HG03108 (cell line): ENCODE measurements around the gene CTRB1.
A peak's percentile ranks its signal among the peaks of the same experiment; 100 is the strongest.
"Not testable (repeated sequence)": the region's sequence is repeated elsewhere in the genome, so short reads cannot be mapped to it uniquely, and the experiment has no call there.

Experiments used
- ATAC-seq: cut with Tn5 transposase; IDR thresholded peaks from one replicate; pipeline ENCODE4 v1.9.1; 2021; ENCODE audit warnings: moderate library complexity; ENCODE audit not compliant: unreplicated experiment

Gene CTRB1

DNA sequence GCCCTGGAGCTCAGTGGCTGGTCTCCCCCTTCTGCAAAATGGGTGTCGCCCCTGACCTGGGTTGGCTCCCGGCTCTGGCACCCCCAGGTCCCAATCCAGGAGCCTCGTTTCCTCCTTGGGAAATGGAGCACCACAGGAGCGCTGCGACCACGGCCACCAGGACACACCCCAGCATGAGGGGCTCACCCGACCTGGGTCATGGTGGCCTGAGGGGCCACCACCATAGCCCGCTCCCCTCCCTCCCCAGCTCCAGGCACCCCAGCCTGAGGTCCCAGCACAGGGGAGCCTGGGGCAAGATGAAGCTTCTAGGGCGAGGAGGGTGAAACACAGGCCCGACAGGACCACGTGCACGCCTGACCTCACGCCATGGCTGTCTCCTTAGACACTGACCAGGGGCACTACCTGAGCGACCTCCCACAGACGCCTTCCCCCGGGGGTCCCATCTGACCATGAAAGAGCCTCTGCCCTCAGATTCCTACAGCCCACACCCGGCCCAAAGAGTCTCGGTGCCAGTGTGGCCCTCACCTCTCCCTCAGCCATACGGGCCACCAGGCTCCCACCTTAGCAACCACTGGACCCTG, 20.8 kb downstream of the CTRB1 start:
- no peak for ATAC-seq

DNA sequence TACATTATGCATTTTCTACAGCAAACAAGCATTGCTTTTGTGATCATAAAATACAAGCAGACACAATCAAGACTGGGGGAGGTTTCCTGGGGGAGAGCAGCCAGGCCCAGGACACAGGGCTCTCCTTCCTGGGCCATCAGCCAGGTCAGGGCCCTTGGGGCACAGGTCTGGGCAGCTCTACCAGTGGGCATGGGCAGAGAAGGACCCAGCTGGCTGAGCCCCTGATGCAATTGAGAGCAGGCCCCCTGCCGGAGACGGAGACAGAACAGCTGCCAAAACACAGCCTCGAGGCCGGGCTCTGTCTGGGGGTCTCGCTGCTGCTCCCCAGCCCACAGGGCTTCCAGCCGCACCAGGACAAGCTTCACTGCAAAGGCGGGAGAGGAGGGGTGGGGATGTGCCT, 21.8 kb downstream of the CTRB1 start:
- not testable (repeated sequence) for ATAC-seq

DNA sequence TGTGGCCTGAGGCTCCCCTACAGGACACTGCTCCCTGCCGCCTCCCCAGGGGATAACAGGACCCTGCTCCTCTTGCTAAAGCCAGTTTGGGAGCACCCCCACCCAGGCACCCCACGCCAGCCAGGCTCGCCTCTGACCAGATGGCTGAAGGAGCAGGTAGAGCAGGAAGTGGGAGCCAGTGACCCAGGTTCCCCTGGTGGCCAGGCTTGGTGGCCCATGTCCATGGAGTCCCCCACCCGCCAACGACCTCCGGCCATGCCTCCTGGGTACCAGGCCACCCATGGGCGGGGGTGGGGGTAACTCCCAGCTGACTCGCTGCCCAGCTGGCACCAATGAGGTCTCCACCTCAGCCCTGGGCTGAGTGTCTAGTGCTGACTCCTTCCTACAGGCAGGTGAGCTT, 22.6 kb downstream of the CTRB1 start:
- no peak for ATAC-seq

DNA sequence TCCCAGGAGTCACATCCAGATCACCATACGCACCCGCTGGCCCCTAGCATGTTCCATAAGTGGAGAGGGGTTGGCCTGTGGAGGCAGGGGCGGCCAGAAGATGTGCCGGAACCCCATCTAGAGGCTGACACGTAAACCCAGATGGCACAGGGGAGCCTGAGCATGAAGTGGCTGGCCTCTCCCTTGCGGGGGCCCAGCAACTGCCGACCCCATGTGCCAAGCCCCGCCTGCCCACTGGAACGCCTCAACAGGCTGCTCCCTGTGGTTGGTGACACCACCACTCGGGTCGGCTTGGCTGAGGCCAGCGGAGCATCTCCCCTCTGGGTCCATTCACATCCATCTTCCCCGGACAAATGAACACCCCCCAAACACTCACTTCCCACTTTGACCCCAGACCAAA, 23.2 kb downstream of the CTRB1 start:
- no peak for ATAC-seq

DNA sequence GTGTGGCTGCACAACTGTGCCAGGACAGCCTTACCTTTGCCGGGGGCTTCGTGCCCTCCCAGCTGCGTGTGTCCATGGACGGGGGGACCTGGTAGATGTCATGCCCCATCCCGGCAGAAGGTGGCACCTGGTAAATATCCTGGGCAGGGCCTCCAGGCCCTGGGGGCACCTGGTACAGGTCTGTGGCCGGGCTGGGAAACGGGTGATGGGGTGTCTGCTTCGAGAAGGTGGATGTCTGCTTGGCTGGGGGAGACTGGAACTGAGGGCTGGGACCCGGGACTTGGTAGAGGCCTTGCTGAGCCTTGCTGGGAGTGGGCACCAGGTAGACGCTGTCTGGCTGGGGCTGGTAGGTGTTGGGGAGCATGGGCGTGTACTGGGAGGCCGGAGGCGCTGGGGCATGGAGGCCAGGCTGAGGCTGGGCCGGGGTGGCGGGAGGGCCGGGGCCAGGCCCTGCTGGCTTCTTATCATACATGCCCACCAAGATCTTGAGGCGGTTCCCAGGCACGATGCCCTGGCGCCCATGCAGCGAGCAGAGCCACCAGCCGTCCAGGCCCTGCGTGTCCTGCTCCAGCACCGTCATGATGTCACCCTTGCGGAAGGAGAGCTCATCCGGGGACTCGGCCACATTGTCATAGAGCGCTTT, 23.8 kb downstream of the CTRB1 start:
- not testable (repeated sequence) for ATAC-seq

DNA sequence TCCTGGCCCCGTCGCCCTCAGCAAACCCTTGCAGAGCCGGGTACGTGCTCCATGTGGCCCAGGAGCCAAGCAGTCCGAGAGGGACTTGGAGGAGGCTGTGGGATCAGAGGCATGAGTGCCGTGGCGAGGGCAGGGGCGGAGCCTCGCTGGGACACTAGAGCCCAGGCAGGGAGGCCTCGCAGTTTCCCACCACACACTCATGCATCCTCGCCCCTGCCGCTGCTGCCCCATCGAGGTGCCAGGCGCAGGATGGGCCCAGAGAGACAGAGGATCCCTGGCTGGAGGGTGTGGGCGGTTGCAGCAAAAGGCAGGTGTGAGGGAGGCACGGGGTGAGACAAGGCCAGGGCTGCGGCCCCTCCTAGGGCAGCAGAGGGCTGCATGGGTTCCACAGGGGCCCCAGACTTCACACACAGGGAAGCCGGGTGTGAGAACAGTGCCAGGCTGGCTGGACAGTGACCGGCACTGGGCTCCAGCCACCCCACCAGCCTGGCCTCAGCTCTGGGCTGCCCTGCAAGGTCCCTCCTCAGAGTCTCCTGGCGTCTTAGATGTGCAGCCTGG, 25.0 kb downstream of the CTRB1 start:
- ATAC-seq = no peak

DNA sequence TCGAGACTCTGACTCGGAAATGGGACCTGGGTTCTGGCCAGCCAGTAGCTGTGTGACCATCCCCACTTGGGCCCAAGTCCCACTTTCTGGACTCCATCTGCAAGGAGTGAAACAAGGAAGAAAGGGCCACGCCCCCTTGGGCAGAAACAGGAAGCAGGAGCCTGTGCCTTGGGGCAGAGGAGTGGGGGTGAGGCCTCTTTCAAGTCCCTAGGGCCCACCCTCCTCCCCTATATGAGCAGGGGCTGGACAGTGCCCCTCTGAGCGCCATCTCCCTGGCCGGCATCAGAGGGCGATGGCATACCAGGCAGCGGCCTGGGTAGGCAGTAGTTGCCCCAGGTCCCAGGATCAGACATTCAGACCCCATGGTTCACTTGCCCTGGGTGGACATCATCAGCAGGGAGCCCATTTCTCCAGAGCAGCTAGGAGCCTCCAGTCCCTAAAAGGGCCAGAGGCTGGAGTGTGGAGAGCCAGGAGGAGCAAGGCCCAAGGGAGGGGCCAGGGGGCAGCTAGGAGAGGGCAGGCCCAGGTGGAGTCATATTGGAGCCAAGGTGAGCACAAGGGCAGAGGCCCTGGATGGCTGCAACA, 25.5 kb downstream of the CTRB1 start:
- ATAC-seq = no peak

DNA sequence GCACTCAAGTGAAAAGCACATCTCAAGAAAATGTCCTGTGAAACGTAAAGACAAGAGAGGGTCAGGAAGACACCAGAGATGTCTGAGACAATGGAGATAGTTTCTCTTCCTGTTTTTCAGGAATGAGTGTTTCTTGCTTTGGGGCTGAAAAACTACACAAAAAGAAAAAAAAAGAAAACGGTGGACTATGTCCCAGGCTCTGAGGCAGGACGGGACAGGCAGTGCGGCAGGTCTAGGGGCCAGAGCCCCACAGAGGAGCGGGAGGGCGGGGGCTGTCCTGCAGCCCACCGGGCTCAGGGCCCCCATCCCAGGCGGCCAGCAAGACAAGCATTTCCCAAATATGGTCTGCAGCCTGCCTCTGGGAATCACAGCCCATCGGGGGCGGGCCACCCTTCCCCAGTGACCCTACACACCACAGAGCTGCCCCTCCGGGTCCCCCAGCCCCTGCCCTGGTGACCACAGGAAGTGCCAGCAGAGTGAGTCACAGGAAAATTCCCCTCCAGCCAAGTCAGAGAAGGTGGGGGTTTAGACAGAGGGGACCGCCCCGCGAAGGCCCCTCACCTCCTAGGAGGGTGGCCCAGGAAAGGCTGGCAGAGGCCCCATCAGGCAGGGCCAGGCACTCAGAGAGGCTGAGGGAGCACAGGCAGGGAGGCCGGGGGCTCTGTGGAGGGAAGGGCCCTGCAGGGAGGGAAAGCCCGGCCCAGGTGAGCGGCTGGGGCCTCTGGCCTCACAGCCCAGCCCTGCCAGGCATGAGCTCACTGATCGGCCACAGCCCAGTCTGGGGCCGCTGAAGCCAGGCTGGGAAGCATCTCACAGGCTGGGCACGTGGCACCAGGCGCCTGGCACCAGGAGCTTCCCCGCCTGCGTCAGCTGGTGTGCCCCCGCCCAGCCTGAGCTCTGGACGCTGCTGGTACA, 26.3 kb downstream of the CTRB1 start:
- no peak for ATAC-seq

DNA sequence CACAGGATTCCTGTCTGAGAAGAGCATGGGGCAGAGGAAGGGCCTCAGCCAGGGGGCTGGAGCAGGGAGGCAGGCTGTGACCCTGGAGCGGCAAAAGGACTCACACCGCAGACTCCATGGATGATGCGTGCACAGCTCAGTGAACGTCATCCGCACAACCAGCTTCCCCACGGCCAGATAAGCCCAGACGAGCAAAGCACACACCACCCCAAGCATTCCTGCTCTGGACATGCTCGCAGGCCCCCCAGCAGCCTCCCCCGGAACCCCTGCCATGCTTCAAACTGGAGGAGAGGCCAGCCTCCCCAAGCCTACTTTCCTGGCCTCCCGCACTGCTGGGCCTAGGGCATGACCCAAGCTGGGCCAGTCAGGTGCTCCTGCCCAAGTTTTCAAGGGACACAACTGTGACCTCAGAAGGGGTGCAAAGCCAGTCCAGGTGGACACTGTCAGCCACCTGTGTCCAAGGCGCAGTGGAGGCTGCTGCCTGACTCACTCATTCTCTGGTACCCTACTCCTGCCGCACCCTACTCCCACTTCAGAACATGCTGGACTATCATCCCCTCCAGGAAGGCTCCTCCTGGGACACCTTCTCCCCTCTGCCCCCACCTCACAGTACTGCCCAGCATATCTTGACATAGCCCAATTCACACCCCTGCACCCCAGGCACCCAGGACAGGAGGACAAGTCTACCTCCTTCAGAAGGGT, 27.9 kb downstream of the CTRB1 start:
- ATAC-seq = no peak

DNA sequence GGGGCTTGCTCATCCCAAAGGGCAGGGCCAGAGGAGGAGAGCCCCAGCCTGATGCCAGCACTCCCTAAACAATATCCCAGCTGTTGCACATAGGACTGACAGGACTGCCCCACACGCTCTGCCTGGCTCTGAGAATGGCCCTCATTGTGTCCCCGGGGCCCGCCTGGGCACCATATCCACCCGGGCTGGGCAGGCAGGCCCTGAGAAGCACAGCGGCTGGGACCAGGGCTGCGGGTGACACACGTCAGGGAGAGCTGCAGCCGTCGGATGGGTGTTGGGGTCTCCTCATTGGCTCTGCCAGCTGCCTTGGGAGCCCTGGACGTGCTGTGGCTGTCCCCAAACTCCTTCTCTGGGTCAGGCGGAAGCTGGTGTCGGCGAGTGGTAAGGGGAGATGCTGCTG, 28.5 kb downstream of the CTRB1 start:
- ATAC-seq = no peak

DNA sequence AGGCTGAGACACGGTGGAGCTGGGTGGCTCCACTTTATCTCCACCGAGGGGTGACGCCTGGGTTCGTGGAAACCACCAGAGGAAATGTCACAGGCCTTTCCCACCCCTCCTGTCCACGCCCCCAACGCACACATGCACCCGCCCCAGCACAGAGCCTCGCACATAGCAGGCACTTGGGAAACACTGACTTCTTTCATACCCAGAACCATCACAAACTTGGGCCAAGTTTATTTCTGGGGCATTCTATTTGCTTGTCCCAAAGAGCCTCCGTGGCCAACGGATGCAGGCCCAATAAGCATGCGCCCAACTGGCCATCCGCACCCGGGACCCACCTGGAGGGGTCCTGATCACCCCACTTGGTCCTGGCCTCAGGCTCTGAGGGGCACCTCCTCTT, 29.4 kb downstream of the CTRB1 start:
- ATAC-seq = no peak

DNA sequence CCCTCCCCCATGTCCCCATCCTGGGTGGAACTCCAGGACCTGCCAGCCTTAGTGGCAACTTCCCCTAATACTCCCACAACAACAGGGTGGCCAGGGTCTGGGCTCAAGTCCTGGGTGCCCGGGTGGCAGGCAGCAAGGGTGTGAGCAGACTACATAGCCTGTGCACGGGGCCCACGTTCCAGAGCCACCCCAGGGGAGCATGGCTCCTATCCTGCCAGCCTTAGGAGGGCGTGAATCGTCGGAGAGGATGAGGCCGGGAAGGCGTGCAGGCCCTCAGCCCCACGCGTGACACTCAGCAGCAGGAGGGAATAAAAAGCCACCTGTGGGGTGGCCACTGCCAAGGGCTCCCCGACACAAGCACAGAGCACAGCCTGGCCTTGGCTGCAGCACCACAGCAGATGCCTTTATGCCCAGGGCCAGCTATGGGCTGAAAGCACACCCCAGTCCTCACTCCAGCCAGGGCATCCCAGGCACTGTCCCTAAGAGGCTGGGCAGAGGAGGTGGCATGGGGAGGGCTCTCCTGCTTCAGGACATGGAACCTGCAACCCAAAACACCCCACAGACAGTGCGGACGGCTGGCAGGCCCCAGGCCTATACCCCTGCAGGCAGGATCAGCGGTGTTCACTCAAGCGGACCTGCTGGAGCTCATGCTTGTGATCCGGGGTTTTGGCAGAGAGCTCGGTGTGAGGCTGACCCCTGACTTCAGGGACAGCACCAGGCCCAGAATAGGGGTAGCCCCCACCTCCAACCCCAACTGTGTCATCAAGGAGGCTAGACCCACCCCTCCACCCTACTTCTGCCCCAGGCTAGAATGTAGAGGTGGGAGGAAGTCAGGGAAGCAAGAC, 30.0 kb downstream of the CTRB1 start:
- ATAC-seq = no peak

DNA sequence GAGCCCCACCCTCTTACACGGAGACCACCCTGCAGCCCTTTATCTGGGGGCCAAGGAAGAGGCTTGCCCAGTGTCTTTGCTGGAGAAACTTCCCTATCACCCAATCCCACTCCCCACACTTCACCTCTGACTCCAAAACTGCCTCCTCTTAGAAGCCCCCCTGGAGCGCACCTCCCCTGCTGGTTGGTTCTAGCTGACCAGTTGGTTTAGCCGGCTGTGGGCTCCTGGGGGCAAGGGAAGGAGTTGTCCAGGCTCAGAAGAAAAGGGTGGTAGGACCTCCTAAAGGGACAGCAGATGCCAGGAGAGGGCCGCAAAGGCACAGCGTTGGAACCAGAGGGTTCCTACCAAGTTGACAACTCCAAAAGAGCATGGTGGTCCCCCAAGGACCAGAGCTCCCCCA, 30.7 kb downstream of the CTRB1 start:
- ATAC-seq = no peak

DNA sequence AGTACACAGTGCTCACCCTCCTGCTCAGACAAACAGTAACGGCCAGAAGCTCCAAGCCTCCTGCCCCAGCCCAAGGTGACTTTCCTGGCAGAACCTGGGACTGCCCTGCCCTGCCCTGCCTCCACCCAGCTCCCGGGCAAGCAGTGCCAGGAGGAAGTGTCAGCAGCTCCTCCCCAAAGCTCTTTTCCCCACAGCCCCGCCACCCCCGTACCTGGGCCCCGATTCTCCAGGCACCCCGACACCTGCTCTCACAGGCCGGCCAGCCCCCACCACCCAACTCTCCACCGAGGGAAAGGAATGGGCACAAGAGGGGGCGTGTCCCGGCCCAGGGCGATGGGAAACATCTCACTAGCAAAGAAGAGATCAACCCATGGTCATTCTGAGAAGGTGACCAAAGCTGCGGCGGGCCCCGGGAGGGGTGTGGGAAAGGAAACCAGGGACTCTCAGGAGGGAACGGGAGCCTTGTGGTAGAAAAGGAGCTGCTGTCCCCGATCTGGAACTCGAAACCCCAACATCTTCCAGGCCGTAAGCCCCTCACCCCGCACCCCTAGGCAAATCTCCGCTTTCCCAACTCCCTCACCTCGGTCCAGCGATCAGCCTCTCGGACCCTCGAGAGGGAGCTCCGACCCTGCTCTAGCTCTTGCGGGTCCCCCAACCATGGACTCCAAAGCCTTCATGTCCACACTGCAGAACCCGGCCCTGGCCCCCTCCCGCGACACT, 31.5 kb downstream of the CTRB1 start:
- no peak for ATAC-seq

DNA sequence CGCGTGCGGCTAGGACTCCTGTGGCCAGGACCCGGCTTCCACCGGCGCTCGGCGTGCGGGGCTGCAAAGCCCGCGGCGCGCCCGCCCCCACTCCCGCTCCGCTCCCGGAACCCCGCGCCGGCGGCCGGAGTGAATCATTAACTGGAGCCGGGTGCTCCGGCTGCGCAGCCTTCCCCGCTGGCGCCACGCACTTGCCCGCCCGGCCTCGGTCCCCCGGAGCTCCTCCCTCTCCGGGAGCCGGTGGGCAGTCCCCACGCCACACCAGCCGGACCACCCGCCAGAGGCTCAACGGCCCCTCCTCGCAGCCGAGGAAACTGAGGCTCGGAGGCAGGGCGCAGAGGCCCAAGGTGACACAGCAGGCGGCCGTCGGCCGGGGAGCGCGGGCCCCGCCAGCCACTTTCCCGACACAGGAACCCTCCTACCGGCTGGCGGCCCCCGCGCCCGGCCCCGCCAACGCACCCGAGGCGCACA, 32.1 kb downstream of the CTRB1 start:
- peak; percentile 18 for ATAC-seq

DNA sequence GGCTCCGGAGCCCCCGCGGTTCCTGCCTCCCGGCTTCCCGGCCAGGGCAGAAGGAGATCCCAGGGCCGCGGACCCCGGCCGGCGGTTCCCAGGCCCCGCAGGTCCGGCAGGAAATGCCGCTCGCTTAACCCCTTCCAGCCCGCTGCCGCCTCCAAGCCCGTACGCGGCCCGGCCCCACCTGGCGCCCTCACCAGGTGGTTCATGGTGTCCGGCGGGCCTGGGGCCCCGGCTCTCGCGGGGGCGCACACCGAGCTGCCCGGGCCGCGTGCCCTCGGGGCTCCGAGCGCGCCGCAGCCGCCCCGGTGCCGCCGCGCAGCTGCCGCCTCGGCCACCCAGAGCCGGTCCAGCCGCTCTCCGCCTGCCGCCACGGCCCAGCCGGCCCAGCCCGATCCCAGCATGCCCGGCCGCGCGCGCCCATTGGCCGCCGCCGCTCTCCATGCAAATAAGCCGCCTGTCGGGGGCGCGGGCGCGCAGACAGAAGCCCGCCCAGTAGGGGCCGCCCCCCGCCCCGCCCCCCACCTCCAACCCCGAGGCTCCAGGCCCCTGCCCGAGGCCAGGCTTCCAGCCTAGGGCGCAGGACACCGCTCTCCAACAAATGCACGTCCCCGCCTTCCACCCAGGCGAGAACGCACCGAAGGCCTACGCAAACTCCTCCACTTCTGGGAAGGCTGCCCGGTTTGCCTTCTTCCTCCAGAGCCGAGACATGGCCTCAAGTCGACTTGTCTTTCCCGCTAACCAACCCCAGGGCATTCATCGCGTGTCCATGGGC, 32.7 kb downstream of the CTRB1 start, which contains the start of gene BCAR1:
TSS of gene BCAR1 (minus strand) at position 345 of the 769 bp plus-strand sequence. CDS start at position 203, 142 bp downstream.
- peak; percentile 73 for ATAC-seq

DNA sequence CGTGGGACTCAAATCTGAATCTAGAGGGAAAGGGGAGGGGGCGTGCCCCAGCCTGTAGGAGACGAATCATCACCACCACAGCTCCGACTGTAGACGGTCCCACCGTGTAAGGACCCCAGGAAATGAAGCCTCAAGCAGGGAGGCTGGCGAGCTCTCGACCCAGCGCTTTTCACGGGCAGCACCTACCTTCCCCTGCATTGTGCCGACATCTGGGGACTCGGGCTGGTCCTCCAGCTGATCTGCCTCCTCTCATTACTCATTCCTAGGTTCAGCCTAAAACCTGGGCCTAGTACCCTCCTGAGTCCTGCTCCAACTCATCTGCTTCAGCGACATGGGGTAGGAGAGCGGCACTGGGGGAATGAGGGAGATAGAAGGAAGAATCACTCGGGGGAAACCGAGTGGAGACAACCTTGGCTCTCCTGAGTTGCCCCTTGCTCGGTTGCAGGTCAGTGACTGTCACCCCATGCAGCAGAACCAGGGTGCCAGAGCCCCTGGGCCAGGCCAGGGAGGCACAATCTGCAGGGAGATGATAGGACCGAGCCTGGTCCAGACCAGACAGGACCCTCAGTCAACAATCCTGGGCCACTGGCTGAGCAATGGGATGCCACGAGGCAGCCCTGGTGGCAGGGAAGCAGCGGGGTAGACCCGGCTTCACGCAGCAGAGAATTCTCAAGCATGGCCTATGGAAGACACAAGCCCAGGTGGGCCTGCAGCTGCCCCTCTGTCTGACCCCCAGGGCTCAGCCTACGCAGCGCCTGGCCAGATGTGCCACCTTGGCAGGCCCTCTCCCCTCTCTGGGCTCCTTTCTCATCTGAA, 33.5 kb downstream of the CTRB1 start:
- no peak for ATAC-seq
